ENCODE data around the gene TRIM56.
"Not testable (repeated sequence)": the region's sequence is repeated elsewhere in the genome, so short reads cannot be mapped to it uniquely, and the experiment has no call there.

Gene TRIM56

DNA sequence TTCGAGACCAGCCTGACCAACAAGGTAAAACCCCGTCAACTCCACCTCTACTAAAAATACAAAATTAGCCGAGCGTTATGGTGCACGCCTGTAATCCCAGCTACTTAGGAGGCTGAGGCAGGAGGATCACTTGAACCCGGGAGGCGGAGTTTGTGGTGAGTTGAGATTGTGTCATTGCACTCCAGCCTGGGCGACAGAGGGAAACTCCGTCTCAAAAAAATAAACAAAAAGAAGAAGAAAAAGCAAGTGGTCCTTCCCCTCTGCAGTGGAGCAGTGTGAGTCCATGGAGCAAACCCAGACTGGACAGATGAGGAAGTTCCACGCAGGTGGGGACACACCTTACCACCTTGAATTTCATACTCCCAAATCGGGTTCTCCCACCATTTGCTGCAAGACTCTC, 28.6 kb downstream of the TRIM56 start:
- no peak for DNase-seq (ENCODE audit: low read depth)

DNA sequence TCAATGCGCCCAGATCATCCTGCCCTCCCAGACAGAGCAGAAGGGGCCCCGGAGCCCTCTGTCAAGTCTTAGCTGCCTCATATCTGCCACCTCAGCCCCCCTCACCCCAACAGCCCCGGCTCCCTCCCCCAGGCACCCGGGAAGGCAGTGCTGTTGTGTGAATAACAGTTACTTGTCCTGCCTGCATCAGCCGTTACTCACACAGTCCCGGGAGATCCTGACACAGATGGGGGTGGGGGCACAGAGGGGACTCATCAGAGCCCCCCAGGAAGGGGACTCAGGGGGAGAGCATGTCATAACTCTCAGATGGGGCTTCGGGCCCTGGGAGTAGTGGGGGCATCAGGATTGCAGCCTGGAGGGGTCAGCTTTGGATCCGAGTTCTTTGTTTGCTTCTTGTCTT, 29.2 kb downstream of the TRIM56 start:
- no peak for DNase-seq (ENCODE audit: low read depth)

DNA sequence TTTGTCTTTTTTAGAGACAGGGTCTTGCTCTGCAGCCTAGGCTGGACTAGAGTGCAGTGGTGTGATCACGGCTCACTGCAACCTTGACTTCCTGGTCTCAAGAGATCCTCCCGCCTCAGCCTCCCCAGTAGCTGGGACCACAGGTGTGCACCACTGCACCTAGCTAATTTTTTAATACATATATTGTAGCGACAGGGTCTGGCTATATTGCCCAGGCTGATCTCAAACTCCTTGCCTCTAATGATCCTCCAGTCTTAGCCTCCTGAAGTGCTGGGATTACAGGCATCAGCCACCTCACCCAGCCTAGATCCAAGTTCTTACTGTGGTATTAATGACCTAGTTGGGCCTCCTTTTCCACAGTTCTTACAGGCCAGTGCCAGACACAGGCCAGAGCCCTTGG, 29.9 kb downstream of the TRIM56 start:
- no peak for DNase-seq (ENCODE audit: low read depth)

DNA sequence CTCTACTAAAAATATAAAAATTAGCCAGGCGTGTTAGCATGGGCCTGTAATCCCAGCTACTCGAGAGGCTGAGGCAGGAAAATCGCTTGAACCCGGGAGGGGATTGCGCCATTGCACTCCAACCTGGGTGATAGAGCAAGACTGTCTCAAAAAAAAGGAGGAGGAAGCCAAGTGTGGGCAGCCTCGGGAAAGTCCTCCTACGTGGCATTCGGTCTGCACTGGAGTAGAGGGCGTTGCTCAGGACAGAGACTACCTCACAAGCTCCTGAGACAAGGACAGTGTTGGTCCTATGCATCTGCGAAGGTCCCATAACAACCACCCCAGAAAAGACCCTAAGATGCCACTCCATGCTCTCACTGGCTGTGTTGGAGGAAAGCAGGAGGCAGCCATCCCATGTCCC, 31.6 kb downstream of the TRIM56 start:
- no peak for DNase-seq (ENCODE audit: low read depth)

DNA sequence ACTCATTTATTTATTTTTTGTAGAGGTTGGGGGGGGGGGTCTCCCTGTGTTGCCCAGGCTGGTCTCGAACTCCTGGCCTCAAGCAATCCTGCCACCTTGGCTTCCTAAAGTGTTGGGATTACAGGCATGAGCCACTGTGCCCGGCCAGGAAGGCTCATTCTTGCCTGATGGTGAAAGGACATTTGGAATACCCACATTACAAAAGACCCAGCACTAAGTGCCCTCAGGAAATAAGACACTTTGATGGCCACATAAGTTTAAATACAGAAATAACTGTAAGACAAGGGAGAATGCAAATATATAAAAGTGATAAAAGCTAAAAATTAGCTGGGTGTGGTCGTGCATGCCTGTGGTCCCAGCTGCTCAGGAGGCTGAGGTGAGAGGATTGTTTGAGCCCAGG, 33.6 kb downstream of the TRIM56 start:
- no peak for DNase-seq (ENCODE audit: low read depth)

DNA sequence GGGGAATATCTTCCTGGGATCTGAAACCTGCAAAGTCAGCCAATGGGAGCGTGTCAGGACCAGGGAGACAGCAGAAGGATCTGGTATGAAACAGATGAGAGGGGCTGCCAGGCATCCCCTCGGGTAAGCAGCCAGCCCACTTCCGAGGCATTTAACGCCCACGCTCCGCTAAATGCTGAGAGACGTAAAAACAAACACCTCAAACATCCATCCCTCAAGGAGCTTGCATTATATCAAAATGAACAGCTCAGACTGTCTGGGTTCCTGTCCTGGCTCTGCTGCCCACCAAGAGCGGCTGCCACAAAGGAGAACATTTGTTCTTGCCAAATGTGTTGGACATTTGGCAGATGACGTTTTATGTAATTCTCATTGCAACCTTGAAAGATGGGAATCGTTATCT, 34.6 kb downstream of the TRIM56 start:
- DNase-seq (ENCODE audit: low read depth) = no peak

DNA sequence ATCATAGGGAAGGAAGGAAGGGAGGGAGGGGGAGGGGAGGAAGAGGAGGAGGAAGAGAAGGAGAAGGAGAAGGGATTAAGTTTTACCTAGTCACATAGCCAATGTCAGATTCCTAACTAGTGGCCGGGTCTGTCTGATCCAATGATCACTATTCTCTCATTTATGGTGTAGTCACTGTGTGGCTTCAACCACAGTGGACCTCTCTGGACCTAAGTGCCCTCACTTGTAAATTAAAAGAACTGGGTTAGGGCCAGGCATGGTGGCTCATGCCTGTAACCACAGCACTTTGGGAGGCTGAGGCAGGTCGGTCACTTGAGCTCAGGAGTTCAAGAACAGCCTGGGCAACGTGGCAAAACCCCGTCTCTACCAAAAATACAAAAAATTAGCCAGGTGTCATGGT, 35.0 kb downstream of the TRIM56 start:
- DNase-seq (ENCODE audit: low read depth) = no peak

DNA sequence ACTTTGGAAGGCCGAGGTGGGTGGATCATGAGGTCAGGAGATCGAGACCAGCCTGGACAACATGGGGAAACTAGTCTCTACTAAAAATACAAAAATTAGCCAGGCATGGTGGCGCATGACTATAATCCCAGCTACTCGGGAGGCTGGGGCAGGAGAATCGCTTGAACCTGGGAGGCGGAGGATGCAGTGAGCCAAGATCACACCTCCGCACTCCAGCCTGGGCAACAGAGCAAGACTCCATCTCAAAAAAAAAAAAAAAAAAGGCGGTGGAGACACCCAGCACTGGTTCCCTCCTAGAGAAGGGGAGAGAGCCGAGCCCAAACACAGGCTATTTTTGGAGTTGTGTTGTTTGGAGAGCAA, 36.3 kb downstream of the TRIM56 start:
- DNase-seq (ENCODE audit: low read depth) = not testable (repeated sequence)

DNA sequence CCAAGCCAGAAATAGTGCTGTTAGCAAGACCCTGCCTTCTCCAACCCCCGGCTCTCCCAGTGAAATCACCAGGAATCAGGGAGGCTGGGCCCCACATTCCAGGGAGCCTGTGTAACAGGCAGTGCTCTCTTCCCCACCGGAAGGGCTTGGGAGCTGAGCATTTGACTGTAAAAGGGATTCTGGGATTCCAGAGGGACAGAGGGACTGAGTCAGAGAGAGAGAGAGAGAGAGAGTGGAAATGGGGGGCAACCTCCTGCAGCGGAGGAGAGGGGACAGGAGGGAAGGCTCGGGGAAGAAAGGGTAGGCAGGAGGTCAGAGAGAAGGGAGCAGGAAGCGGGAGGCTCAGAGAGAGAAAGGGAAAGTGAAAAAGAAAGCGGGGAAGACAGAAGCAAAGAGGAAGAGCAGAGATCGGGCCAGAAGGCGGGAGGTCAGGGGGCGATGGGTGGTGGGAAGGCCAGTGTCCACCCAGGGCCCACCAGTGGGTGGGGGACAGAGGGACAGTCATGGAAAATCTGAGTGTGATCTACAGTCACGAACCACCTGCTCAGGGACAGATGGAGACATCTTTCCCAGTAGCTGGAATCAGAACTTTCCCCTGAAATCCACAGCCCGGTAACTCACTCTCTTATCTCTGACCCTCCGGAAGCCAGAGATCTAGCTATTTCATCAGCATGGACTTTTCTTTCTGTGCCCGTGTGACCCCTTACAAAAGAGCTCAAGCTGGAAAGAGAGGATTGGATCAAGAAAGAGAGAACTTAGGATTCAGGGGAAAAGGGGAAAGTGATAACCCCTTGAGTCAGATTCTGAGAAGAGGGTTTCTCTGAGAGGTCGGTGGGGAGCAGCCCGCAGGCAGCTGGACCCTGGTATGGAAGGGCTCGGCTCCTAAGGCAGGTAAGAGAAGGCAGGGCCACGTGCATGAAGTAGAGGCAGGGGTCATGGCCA, 37.0 kb downstream of the TRIM56 start:
- peak; percentile 96 for DNase-seq (ENCODE audit: low read depth)

DNA sequence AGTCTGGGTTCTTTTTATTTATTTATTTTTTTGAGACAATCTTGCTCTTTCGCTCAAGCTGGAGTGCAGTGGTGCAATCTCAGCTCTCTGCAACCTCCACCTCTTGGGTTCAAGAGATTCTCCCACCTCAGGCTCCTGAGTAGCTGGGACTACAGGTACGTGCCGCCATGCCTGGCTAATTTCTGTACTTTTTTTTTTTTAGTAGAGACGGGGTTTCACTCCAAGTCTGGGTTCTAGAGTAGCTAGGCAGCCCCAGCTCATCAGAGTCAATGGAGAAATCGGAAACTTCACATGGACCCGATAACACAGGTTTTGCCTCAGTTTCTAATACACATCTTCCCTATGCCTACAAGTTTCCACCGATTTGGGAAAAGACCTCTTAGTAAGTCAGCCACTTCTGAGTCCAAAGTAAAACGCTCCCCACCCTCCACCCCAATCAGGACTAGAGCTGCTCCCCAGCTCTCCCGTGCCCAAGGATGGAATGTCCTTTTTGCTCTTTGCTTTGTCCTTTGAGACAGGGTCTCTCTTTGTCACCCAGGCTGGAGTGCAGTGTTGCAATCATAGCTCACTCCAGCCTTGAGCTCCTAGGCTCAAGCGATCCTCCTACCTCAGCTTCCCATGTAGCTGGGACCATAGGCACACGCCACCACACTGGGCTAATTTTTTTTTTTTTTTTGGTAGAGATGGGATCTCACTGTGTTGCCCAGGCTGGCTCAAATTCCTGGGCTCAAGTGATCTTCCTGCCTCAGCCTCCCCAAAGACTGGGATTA, 37.8 kb downstream of the TRIM56 start:
- no peak for DNase-seq (ENCODE audit: low read depth)

DNA sequence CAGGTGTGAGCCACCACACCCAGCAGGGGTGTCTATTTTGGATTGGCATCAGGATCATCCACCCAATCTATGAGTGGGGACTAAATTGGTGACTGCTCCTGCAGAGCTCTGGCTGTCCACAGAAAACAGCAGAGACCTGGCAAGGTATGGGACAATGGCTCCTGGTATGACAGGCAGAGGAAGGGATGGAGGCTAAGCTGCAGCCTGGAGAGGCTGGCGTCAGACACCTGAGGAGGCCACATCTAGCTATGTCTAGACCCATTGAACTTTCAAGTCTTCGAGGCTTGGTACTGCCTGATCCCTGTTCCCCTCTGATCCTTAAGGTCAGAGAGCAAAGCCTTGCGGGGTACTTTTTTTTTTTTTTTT, 38.4 kb downstream of the TRIM56 start:
- no peak for DNase-seq (ENCODE audit: low read depth)

DNA sequence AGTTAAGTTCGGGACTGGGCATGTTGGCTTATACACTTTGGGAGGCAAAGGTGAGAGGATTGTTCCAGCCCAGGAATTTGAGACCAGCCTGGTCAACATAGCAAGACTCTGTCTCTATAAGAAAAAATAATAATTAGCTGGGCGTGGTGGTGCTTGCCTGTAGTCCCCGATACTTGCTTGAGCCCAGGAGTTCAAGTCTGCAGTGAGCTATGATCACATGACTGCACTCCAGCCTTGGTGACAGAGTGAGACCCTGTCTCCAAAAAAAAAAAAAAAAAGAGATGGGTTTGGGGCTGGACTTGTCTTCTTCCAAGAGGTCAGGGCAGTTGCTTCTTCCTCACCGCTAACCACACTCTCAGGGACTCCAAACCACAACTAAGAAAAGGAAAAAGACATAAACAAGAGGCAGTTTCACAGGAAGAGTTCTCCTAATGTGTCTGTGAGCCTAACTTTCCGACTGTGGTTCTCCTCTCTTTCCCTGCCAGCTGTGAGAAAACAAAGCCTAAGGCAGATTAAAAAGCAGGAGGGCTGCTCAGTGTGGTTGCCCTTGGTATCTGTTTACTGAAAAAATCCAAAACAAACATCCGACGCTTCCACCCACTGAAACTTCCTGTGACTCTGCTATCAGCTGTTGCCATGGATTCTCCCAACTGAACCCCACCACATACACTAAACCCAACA, 39.2 kb downstream of the TRIM56 start:
- peak; percentile 77 for DNase-seq (ENCODE audit: low read depth)

DNA sequence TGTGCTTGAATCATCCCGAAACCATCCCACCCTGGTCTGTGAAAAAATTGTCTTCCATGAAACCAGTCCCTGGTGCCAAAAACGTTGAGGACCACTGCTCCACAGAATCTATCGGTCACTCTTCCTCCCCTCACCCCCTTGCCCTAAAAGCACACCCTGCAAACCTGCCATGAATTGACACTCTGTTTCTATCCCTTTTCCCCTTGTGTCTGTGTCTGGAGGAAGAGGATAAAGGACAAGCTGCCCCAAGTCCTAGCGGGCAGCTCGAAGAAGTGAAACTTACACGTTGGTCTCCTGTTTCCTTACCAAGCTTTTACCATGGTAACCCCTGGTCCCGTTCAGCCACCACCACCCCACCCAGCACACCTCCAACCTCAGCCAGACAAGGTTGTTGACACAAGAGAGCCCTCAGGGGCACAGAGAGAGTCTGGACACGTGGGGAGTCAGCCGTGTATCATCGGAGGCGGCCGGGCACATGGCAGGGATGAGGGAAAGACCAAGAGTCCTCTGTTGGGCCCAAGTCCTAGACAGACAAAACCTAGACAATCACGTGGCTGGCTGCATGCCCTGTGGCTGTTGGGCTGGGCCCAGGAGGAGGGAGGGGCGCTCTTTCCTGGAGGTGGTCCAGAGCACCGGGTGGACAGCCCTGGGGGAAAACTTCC, 40.8 kb downstream of the TRIM56 start:
- peak; percentile 38 for DNase-seq (ENCODE audit: low read depth)

DNA sequence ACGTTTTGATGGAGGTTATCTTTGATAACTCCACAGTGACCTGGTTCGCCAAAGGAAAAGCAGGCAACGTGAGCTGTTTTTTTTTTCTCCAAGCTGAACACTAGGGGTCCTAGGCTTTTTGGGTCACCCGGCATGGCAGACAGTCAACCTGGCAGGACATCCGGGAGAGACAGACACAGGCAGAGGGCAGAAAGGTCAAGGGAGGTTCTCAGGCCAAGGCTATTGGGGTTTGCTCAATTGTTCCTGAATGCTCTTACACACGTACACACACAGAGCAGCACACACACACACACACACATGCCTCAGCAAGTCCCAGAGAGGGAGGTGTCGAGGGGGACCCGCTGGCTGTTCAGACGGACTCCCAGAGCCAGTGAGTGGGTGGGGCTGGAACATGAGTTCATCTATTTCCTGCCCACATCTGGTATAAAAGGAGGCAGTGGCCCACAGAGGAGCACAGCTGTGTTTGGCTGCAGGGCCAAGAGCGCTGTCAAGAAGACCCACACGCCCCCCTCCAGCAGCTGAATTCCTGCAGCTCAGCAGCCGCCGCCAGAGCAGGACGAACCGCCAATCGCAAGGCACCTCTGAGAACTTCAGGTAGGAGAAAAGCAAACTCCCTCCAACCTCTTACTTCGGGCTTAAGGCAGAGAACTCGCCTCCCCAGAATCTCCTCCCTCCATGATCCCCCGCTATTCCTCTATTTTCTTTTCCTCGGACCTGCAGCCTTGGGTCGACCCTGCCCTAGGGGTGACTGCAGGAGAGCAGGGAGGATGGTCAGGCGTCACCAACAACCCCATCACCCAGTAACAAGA, 41.6 kb downstream of the TRIM56 start, which contains the start of gene SERPINE1:
Gene SERPINE1 (plus strand): TSS at position 454 of the 809 bp plus-strand sequence. CDS start 1,290 bp downstream, outside the sequence.
- peak; percentile 100 for DNase-seq (ENCODE audit: low read depth)

DNA sequence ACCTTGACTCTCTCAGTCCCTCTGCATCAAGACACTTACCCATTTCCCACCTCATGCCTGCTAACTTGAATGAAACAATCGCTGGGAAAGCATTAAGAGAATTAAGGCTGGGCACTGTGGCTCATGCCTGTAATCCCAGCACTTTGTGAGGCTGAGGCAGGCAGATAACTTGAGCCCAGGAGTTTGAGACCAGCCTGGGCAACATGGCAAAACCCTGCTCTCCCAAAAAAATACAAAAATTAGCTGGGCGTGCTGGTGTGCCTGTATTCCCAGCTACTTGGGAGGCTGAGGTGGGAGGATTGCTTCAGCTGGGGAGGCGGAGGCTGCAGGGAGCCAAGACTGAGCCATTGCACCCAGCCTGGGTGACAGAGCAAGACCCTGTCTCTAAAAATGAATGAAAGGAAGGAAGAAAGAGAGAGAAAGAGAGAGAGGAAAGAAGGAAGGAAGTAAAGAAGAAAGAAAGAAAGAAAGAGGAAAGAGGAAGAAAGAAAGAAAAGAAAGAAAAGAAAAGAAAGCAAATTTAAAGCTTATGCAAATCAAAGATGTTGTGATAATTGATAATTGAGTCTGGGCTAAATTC, 42.3 kb downstream of the TRIM56 start:
- DNase-seq (ENCODE audit: low read depth) = no peak

DNA sequence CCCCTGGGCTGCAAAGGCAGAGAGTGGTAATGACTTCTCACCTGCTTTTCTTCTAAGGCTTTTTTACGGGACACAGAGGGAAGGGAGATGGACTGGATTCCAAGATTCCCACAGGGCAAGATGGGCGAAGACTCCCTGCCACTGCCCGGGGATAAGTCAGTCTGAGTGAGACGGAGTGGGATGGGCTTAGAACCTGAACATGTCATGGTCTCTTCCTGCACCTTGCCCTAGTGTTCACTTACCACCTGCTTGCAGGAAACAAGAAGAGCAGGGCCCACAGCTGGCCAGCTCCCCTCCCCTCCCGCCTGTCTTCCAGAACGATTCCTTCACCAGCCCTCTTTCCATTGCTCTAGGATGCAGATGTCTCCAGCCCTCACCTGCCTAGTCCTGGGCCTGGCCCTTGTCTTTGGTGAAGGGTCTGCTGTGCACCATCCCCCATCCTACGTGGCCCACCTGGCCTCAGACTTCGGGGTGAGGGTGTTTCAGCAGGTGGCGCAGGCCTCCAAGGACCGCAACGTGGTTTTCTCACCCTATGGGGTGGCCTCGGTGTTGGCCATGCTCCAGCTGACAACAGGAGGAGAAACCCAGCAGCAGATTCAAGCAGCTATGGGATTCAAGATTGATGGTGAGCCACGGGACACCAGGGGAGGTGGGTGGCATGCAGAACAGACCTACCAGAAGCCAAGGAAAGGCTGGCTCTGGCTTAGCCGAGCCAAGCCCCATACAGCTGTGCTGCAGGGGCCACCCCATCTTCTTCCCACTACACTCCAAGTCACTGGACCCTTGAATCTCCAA, 43.0 kb downstream of the TRIM56 start:
- no peak for DNase-seq (ENCODE audit: low read depth)

DNA sequence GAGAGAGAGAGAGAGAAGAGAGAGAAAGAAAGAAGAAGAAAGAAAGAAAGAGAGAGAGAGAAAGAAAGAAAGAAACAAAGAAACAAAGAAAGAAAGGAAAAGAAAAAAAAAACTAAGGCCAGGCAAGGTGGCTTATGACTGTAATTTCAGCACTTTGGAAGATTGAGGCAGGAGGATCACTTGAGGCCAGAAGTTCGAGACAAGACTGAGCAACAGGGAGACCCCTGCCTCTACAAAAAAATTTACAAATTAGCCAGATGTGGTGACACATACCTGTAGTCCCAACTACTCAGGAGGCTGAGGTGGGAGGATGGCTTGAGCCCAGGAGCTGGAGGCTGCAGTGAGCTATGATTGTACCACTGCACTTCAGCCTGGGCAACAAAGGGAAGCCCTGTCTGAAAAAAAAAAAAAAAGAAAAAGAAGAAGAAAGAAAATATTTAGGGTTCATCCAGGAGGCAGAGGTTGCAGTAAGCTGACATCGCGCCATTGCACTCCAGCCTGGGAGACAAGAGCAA, 44.4 kb downstream of the TRIM56 start:
- no peak for DNase-seq (ENCODE audit: low read depth)

DNA sequence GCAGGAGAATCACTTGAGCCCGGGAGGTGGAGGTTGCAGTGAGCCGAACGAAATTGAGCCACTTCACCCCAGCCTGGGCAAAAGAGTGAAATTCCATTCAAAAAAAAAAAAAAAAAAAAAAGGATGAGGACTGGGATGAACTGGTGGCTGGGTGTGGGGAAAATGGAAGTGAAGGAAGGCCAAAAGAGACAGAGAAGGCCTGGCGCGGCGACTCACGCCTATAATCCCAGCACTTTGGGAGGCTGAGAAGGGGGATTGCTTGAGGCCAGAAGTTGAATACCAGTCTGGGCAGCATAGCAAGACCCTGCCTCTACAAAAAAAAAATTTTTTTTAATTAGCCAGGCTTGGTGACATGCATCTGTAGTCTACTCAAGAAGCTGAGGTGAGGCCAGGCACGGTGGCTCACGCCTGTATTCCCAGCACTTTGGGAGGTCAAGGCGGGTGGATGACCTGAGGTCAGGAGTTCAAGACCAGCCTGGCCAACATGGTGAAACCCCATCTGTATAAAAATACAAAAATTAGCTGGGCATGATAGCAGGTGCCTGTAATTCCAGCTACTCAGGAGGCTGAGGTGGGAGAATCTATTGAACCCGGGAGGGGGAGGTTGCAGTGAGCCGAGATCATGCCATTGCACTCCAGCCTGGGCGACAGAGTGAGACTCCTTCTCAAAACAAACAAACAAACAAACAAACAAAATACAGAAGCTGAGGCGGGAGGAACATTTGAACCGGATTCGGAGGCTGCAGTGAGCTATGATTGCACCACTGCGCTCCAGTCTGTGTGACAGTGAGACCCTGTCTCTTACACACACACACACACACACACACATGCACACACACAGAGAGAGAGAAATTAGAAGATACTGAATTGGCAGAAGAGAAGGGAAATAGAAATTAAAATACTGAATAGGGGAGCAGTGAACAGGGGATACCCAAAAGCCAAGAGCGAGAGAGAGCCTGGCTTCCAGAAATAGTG, 47.6 kb downstream of the TRIM56 start:
- not testable (repeated sequence) for DNase-seq (ENCODE audit: low read depth)

Data from non-pigmented ciliary epithelial cell (primary cell).